Neutrophil (primary cell): Measurements from ENCODE around the gene RNF31.

Experiments
- H3K27ac ChIP-seq: fragments of 200-600 bp; sonication (generic); 2 replicates; pipeline ENCODE4 v1.5.1; 2016; ENCODE audit warnings: mild to moderate bottlenecking, moderate library complexity
- H3K27me3 ChIP-seq: fragments of 200-600 bp; sonication (generic); 2 replicates; pipeline ENCODE4 v1.6.0; 2016; ENCODE audit warnings: mild to moderate bottlenecking
- H3K36me3 ChIP-seq: fragments of 200-600 bp; sonication (generic); 2 replicates; pipeline ENCODE4 v1.5.1; 2017
- H3K4me1 ChIP-seq, 2 experiments: fragments of 200-600 bp in 1 of 2; sonication (generic) in 1 of 2; 1 replicate in 1 of 2; 2 replicates in 1 of 2; pipeline versions ENCODE4 v1.5.1 to v1.6.1; 2013 to 2016; ENCODE audit warnings: low read depth in 1 of 2, low read length in 1 of 2, mild to moderate bottlenecking in 1 of 2, moderate library complexity in 1 of 2; ENCODE audit not compliant: control insufficient read depth in 1 of 2, insufficient read depth in 1 of 2
- H3K4me3 ChIP-seq, 2 experiments: fragments of 200-600 bp in 1 of 2; sonication (generic) in 1 of 2; 1 replicate in 1 of 2; 2 replicates in 1 of 2; pipeline ENCODE4 v1.5.1; 2013 to 2016; ENCODE audit warnings: low read depth in 1 of 2, low read length in 1 of 2, mild to moderate bottlenecking in 1 of 2, moderate library complexity in 1 of 2
- H3K9me3 ChIP-seq: fragments of 200-600 bp; sonication (generic); 2 replicates; pipeline ENCODE4 v1.5.1; 2016
- CTCF ChIP-seq: fragments of 200-600 bp; sonication (generic); IDR thresholded peaks from 2 replicates; pipeline ENCODE4 v1.5.1; 2016; ENCODE audit warnings: antibody characterized with exemption

The RNF31 gene

GRCh38 chr14:24150993-24151392 is 3.7 kb downstream of the RNF31 start:
- H3K9me3 ChIP-seq: no peaks in the 10 kb centered on the region
- H3K27ac ChIP-seq: no peak overlapping the region
- peaks cover 24 to 26% of the 10 kb centered on the region in 2 experiments for H3K4me1 ChIP-seq
- no peak for TF ChIP-seq CTCF
- no peaks in the 10 kb centered on the region for H3K27me3 ChIP-seq
- peaks cover 72% of the 10 kb centered on the region for H3K36me3 ChIP-seq
- no peak overlapping the region for H3K4me3 ChIP-seq

- Histone ChIP-seq H3K27ac (no peak overlapping the region), H3K36me3 (peaks cover 77% of the 10 kb centered on the region), H3K9me3 (no peaks in the 10 kb centered on the region), H3K4me1 (peaks cover 20 to 22% of the 10 kb centered on the region in 2 experiments), H3K4me3 (no peak overlapping the region), H3K27me3 (no peaks in the 10 kb centered on the region)
- no peak for TF ChIP-seq CTCF
Measured at GRCh38 chr14:24151404-24152080, 4.2 kb downstream of the RNF31 start.

- Histone ChIP-seq H3K4me1 (peaks cover 0 to under 1% of the 10 kb centered on the region in 2 experiments), H3K27me3 (no peaks in the 10 kb centered on the region), H3K27ac (peak overlapping the region; percentile 41), H3K36me3 (peaks cover 89% of the 10 kb centered on the region), H3K4me3 (no peak overlapping the region), H3K9me3 (no peaks in the 10 kb centered on the region)
- TF ChIP-seq CTCF: no peak
Measured at GRCh38 chr14:24155100-24155499, 7.8 kb downstream of the RNF31 start.

- TF ChIP-seq CTCF: no peak
- Histone ChIP-seq H3K27me3 (no peaks in the 10 kb centered on the region), H3K4me1 (peaks cover 9 to 11% of the 10 kb centered on the region in 2 experiments), H3K36me3 (peaks cover 79% of the 10 kb centered on the region), H3K4me3 (no peak overlapping the region), H3K27ac (no peak overlapping the region), H3K9me3 (no peaks in the 10 kb centered on the region)
Measured at GRCh38 chr14:24156840-24157239, 9.5 kb downstream of the RNF31 start.

- TF ChIP-seq CTCF: no peak
- no peaks in the 10 kb centered on the region for H3K9me3 ChIP-seq
- no peak overlapping the region for H3K4me3 ChIP-seq
- peaks cover 14 to 16% of the 10 kb centered on the region in 2 experiments for H3K4me1 ChIP-seq
- no peaks in the 10 kb centered on the region for H3K27me3 ChIP-seq
- peaks cover 75% of the 10 kb centered on the region for H3K36me3 ChIP-seq
- no peak overlapping the region for H3K27ac ChIP-seq
Measured at GRCh38 chr14:24157331-24157730, 10.0 kb downstream of the RNF31 start.
